HG02981 (cell line): ENCODE measurements around the gene PANX2.

Source experiments
- ATAC-seq: cut with Tn5 transposase; IDR thresholded peaks from one replicate; pipeline ENCODE4 v1.9.1; 2021; ENCODE audit warnings: mild to moderate bottlenecking, moderate library complexity; ENCODE audit not compliant: unreplicated experiment

PANX2 gene

GRCh38 chr22:50169774-50170341 is 673 bp upstream of the PANX2 start:
- ATAC-seq: no peak

- ATAC-seq: no peak
These were observed 911 bp downstream of the PANX2 start for GRCh38 chr22:50171319-50171964.

GRCh38 chr22:50171965-50172421 is 1.5 kb downstream of the PANX2 start:
- ATAC-seq: no peak

GRCh38 chr22:50173311-50173982 is 2.9 kb downstream of the PANX2 start:
- no peak for ATAC-seq

GRCh38 chr22:50173983-50174355 is 3.4 kb downstream of the PANX2 start:
- ATAC-seq: no peak

GRCh38 chr22:50174382-50175190 is 4.1 kb downstream of the PANX2 start:
- no peak for ATAC-seq

- ATAC-seq: no peak
These were observed 4.6 kb downstream of the PANX2 start for GRCh38 chr22:50175191-50175461.

GRCh38 chr22:50175921-50176849 is 5.7 kb downstream of the PANX2 start:
- no peak for ATAC-seq

- ATAC-seq: no peak
These were observed 6.5 kb downstream of the PANX2 start for GRCh38 chr22:50176850-50177536.

- ATAC-seq: no peak
These were observed 7.3 kb downstream of the PANX2 start for GRCh38 chr22:50177537-50178470.

- ATAC-seq: no peak
These were observed 7.9 kb downstream of the PANX2 start for GRCh38 chr22:50178471-50178864.

- no peak for ATAC-seq
These were observed 8.6 kb downstream of the PANX2 start for GRCh38 chr22:50178871-50179869.

- ATAC-seq: no peak
These were observed 9.6 kb downstream of the PANX2 start for GRCh38 chr22:50179937-50180726.

- ATAC-seq: no peak
These were observed 10.4 kb downstream of the PANX2 start for GRCh38 chr22:50180727-50181521.

GRCh38 chr22:50182176-50183081 is 11.9 kb downstream of the PANX2 start:
- no peak for ATAC-seq
